HL-60 (cell line): ENCODE results near the gene MAP3K6.

Experiments
- POLR2AphosphoS5 ChIP-seq: IDR thresholded peaks from 2 replicates; pipeline ENCODE4 v1.6.1; 2012; ENCODE audit warnings: low read depth
- SPI1 ChIP-seq: IDR thresholded peaks from 2 replicates; pipeline ENCODE4 v1.6.1; 2012; ENCODE audit warnings: low read depth, mild to moderate bottlenecking, borderline replicate concordance
- TF ChIP-seq, protein P1 (sequence below): IDR thresholded peaks from one replicate; pipeline ENCODE4 v1.5.1; 2011; ENCODE audit warnings: low read length, control low read depth, inconsistent platforms; ENCODE audit not compliant: insufficient read depth
- TF ChIP-seq, protein P2 (sequence below): IDR thresholded peaks from 2 replicates; pipeline ENCODE4 v1.6.1; 2012; ENCODE audit warnings: low read depth; ENCODE audit not compliant: insufficient replicate concordance

- TF ChIP-seq, protein P1, sequence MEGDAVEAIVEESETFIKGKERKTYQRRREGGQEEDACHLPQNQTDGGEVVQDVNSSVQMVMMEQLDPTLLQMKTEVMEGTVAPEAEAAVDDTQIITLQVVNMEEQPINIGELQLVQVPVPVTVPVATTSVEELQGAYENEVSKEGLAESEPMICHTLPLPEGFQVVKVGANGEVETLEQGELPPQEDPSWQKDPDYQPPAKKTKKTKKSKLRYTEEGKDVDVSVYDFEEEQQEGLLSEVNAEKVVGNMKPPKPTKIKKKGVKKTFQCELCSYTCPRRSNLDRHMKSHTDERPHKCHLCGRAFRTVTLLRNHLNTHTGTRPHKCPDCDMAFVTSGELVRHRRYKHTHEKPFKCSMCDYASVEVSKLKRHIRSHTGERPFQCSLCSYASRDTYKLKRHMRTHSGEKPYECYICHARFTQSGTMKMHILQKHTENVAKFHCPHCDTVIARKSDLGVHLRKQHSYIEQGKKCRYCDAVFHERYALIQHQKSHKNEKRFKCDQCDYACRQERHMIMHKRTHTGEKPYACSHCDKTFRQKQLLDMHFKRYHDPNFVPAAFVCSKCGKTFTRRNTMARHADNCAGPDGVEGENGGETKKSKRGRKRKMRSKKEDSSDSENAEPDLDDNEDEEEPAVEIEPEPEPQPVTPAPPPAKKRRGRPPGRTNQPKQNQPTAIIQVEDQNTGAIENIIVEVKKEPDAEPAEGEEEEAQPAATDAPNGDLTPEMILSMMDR: no peak
- TF ChIP-seq, protein P2, sequence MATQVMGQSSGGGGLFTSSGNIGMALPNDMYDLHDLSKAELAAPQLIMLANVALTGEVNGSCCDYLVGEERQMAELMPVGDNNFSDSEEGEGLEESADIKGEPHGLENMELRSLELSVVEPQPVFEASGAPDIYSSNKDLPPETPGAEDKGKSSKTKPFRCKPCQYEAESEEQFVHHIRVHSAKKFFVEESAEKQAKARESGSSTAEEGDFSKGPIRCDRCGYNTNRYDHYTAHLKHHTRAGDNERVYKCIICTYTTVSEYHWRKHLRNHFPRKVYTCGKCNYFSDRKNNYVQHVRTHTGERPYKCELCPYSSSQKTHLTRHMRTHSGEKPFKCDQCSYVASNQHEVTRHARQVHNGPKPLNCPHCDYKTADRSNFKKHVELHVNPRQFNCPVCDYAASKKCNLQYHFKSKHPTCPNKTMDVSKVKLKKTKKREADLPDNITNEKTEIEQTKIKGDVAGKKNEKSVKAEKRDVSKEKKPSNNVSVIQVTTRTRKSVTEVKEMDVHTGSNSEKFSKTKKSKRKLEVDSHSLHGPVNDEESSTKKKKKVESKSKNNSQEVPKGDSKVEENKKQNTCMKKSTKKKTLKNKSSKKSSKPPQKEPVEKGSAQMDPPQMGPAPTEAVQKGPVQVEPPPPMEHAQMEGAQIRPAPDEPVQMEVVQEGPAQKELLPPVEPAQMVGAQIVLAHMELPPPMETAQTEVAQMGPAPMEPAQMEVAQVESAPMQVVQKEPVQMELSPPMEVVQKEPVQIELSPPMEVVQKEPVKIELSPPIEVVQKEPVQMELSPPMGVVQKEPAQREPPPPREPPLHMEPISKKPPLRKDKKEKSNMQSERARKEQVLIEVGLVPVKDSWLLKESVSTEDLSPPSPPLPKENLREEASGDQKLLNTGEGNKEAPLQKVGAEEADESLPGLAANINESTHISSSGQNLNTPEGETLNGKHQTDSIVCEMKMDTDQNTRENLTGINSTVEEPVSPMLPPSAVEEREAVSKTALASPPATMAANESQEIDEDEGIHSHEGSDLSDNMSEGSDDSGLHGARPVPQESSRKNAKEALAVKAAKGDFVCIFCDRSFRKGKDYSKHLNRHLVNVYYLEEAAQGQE: no peak
- TF ChIP-seq SPI1 (no peak), POLR2AphosphoS5 (no peak)
Measured at GRCh38 chr1:27393641-27394281, 27.0 kb upstream of the MAP3K6 start.
